Measurements from ENCODE around the gene CNTN1. TPM values are rescaled to one million over a fixed set of nuclear protein-coding genes. Genes with fewer than 3 reads are reported as not detected.

CNTN1 gene
- total RNA-seq, 6 experiments from 2014 or later = not detected

DNA sequence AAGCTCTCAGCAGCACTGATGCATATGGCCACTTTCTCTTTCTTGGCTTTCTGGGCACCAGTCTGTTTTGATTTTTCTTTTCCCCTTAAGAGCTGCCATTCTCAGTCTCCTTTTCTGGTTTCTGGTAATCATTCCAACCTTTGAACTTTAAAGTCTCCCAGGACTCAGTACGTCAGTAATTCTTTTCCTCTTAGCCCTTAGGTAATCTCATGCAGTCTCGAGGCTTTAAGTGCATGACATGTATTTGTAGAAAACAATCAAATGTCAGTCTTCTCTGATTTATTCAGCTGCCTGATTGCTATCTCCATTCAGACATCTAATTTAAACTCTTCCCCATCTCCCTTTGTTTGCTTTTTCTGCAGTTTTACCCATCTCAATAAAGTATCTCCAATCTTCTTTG, 356.8 kb downstream of the CNTN1 start:
- Mint-ChIP-seq H3K4me3 (no peak overlapping the region), H3K4me1 (ENCODE audit: low read depth) (no peaks in the 10 kb centered on the region), H3K36me3 (ENCODE audit: low read depth) (no peaks in the 10 kb centered on the region), H3K27ac (no peak overlapping the region), H3K9me3 (peaks cover 9% of the 10 kb centered on the region), H3K27me3 (ENCODE audit: insufficient read depth) (no peaks in the 10 kb centered on the region)
- no peak for DNase-seq
- no peak for TF ChIP-seq CTCF (IDR thresholded peaks at IDR 0.05)

GRCh38 chr12:41051954-41052353, 359.7 kb downstream of the CNTN1 start:
- no peak overlapping the region for H3K27ac Mint-ChIP-seq
- no peaks in the 10 kb centered on the region for H3K36me3 Mint-ChIP-seq (ENCODE audit: low read depth)
- peaks cover 9% of the 10 kb centered on the region for H3K9me3 Mint-ChIP-seq
- no peak overlapping the region for H3K4me3 Mint-ChIP-seq
- H3K4me1 Mint-ChIP-seq (ENCODE audit: low read depth) = no peaks in the 10 kb centered on the region
- DNase-seq = no peak
- TF ChIP-seq CTCF (IDR thresholded peaks at IDR 0.05) = no peak
- H3K27me3 Mint-ChIP-seq (ENCODE audit: insufficient read depth) = 0 out of 2 replicates have a peak, but pooled peaks cover 2% of the 10 kb centered on the region

DNA sequence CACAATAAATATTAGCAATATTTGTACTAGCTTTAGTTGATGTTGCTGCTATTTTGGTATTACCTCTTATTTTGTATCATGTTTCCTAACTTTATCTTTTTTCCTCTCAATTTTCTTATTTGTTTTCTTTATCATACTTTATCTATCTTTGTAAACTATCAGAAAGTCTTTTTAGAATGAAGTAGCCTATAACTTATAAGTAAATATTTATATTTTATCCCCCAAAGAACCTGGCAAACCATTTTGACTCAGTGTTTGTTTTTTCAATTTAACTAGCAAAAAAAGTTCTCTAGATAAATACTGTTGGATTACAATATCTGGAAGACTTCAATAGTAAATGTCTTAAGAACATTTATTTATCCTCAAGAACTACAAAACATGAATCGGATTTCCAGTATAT, 360.2 kb downstream of the CNTN1 start:
- TF ChIP-seq CTCF (IDR thresholded peaks at IDR 0.05) = no peak
- Mint-ChIP-seq H3K27ac (no peak overlapping the region), H3K9me3 (peaks cover 10% of the 10 kb centered on the region)

GRCh38 chr12:41053046-41053445, 360.8 kb downstream of the CNTN1 start:
- H3K27ac Mint-ChIP-seq = no peak overlapping the region
- no peaks in the 10 kb centered on the region for H3K36me3 Mint-ChIP-seq (ENCODE audit: low read depth)

More for the DNA sequence above, 360.2 kb downstream of the CNTN1 start:
- no peaks in the 10 kb centered on the region for H3K4me1 Mint-ChIP-seq (ENCODE audit: low read depth)
- no peak overlapping the region for H3K4me3 Mint-ChIP-seq
- DNase-seq = no peak
- 0 out of 2 replicates have a peak, but pooled peaks cover 2% of the 10 kb centered on the region for H3K27me3 Mint-ChIP-seq (ENCODE audit: insufficient read depth)
- H3K36me3 Mint-ChIP-seq (ENCODE audit: low read depth) = no peaks in the 10 kb centered on the region

DNA sequence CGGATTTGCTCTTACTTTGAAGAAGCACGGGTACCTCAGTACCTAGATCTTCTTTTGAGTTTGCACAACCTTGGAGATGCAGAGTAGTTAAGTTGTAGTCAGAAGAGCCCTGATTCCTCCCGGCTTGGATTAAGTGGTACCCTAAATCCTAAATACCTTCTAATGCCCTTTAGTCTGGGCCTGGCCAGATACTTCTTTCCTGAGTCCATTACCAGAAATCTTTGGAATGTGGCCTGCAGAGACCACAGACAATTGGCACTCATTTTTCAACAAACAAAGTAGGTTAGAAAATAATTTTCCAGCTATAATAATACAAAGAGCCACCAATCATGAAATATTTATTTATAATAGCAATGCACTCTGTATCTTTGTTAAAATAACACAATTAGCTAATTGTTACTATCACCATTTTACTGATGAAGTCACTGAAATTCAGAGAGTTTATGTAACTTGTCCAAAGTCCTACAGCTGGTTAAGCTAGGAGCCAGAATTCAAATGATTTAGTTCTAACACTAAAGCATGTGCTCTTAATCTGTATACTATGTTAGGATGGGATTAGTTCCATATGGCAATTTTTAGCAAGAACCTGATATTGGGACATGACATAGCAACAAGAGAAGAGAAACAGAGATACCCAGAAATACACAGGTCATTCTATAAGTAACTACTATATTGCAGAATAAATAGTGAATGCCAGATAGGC, 363.8 kb downstream of the CNTN1 start:
- H3K36me3 Mint-ChIP-seq (ENCODE audit: low read depth) = no peaks in the 10 kb centered on the region
- H3K27ac Mint-ChIP-seq = no peak overlapping the region
- H3K9me3 Mint-ChIP-seq = peaks cover 17% of the 10 kb centered on the region
- H3K27me3 Mint-ChIP-seq (ENCODE audit: insufficient read depth) = 0 out of 2 replicates have a peak, but pooled peaks cover 2% of the 10 kb centered on the region
- H3K4me3 Mint-ChIP-seq = no peak overlapping the region
- no peak for TF ChIP-seq CTCF (IDR thresholded peaks at IDR 0.05)
- no peak for DNase-seq
- no peaks in the 10 kb centered on the region for H3K4me1 Mint-ChIP-seq (ENCODE audit: low read depth)

More at GRCh38 chr12:41053046-41053445, 360.8 kb downstream of the CNTN1 start:
- 0 out of 2 replicates have a peak, but pooled peaks cover 2% of the 10 kb centered on the region for H3K27me3 Mint-ChIP-seq (ENCODE audit: insufficient read depth)
- no peak for DNase-seq
- no peak for TF ChIP-seq CTCF (IDR thresholded peaks at IDR 0.05)
- no peak overlapping the region for H3K4me3 Mint-ChIP-seq
- H3K4me1 Mint-ChIP-seq (ENCODE audit: low read depth) = no peaks in the 10 kb centered on the region
- peaks cover 17% of the 10 kb centered on the region for H3K9me3 Mint-ChIP-seq
